ENCODE measurements around the gene TUT4.

TUT4 gene

DNA sequence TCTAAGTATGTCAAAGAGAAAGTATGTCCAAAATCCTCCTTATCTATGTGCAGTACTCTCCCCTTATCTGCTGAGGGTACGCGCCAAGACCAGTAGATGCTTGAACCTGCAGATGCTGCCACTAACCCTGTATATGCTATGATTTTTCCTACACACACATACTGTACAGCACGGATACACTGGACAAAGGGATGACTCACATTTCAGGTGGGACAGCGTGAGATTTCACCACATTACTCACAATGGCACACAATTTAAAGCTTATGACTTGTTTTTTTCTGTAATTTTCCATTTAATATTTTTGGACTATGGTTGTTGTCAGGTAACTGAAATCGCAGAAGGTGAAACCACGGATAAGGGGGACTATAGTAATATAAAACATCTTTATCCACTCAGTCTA lies 152.8 kb downstream of the TUT4 start:
- DNase-seq, result no peak

DNA sequence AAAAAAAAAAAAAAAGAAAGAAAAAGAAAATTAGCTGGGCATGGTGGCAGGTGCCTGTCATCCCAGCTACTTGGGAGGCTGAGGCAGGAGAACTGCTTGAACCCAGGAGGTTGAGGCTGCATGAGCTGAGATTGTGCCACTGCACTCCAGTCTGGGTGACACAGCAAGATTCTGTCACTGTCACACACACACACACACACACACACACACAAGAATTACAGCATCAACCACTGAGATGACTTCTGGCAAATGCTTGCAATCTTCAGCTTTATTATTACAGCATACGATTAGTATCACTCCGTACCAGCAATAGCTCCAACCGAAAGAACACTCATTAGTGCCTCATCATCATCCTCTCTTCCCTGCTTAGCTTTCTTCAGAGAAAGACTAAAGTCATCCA lies 153.3 kb downstream of the TUT4 start:
- DNase-seq, result no peak

DNA sequence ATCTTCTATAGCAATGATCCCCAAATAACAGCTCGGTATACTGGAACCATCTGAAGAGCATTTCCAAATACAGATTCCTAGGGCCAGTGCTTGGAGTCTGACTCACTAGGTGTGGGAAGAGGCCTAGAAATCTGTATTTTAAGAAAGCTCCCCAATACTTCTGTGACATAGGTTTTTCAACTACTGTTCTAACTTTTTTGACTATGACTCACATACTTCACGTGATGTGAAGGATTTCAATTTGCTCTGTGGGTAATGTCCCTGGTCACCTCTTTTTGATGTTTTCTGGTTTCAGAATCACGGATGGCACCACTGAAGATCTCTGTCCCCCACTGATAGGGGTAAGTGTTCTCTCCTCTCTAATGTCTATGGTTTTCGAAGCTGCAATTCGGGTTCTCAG lies 159.7 kb downstream of the TUT4 start:
- DNase-seq, result no peak

DNA sequence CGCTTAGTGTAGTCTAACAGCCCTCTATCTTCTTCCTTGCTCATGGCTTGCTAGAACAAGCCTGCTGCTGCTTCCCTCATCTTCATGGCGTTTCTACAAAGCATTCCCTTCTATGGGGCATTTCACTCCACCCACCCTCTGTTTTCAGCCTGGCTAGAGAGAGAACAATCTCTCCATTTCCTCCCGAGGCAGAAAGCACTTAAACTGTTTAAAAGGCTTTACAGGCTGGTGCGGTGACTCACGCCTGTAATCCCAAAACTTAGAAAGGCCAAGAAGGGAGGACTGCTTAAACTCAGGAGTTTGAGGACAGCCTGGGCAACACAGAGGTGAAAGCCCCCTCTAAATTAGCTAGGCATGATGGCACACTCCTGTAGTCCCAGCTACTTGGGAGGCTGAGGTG lies 166.4 kb downstream of the TUT4 start:
- DNase-seq, result no peak

DNA sequence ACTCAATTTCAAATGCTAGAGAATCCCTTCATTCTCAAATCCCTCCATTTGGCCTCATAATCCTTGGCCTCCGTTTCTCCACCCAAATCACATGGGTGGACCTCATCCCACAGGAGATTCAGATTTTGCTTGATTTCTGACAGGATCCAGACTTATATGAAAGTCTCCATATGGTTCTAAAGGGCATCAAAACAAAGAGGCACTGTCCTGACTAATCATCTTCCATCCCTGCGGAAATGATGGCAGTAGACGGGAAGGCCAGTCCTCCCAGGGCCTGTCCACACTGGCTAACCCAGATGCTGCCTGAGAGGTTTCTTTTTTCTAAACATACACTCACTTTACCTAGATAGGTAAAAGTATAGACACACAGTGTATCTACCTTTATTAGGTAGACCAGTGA lies 167.5 kb downstream of the TUT4 start:
- DNase-seq, result no peak
